SJSA1 (cell line): ENCODE results near the gene SCLT1. TPM values are rescaled to one million over a fixed set of nuclear protein-coding genes. Genes with fewer than 3 reads are reported as not detected.

Experiments used
- DNase-seq, 2 experiments: peaks; one replicate each; pipeline ENCODE4 v3.0.0-alpha.2; 2015 to 2020; ENCODE audit warnings: low spot score in 2 of 2, low read depth in 1 of 2
- H3K27ac ChIP-seq: fragments of 250-450 bp; sonication (Bioruptor Pico); 2 replicates; pipeline ENCODE4 v1.5.1; 2020; ENCODE audit warnings: mild to moderate bottlenecking, moderate library complexity
- H3K27me3 ChIP-seq: fragments of 250-450 bp; sonication (Bioruptor Pico); replicated peaks from 2 replicates; pipeline ENCODE4 v1.5.1; 2020; ENCODE audit warnings: mild to moderate bottlenecking, moderate library complexity
- H3K36me3 ChIP-seq: fragments of 250-450 bp; sonication (Bioruptor Pico); 2 replicates; pipeline ENCODE4 v1.5.1; 2020; ENCODE audit warnings: mild to moderate bottlenecking
- H3K4me1 ChIP-seq: fragments of 250-450 bp; sonication (Bioruptor Pico); replicated peaks from 2 replicates; pipeline ENCODE4 v1.6.1; 2021; ENCODE audit warnings: mild to moderate bottlenecking
- H3K4me3 ChIP-seq: fragments of 250-450 bp; sonication (Bioruptor Pico); 2 replicates; pipeline ENCODE4 v1.5.1; 2020; ENCODE audit warnings: mild to moderate bottlenecking
- H3K9me3 ChIP-seq: fragments of 250-450 bp; sonication (Bioruptor Pico); replicated peaks from 2 replicates; pipeline ENCODE4 v1.5.1; 2020; ENCODE audit warnings: mild to moderate bottlenecking
- total RNA-seq: library from RNA; depleted of rRNA; stranded (reverse); fragments of >200 nt; shearing (Covaris generic); gene quantifications from 2 replicates; pipeline ENCODE4 v1.2.3, GENCODE V29; 2014

SCLT1 gene
- total RNA-seq, 1 experiment from 2014 or later, result 33.7 TPM

- no peaks in the 10 kb centered on the region for H3K9me3 ChIP-seq
- H3K36me3 ChIP-seq, result peaks cover 90% of the 10 kb centered on the region
- no peak overlapping the region for H3K27ac ChIP-seq
- H3K4me3 ChIP-seq, result no peak overlapping the region
- no peak for DNase-seq
- no peaks in the 10 kb centered on the region for H3K27me3 ChIP-seq
- peaks cover 21% of the 10 kb centered on the region for H3K4me1 ChIP-seq
Measured at GRCh38 chr4:128868758-128869157, 224.6 kb downstream of the SCLT1 start.

GRCh38 chr4:128866691-128867090 lies 226.6 kb downstream of the SCLT1 start:
- DNase-seq, result no peak
- Histone ChIP-seq H3K4me1 (peaks cover 9% of the 10 kb centered on the region), H3K9me3 (no peaks in the 10 kb centered on the region), H3K27ac (no peak overlapping the region), H3K27me3 (no peaks in the 10 kb centered on the region), H3K4me3 (no peak overlapping the region), H3K36me3 (peaks cover 90% of the 10 kb centered on the region)

GRCh38 chr4:128866269-128866668 lies 227.1 kb downstream of the SCLT1 start:
- H3K36me3 ChIP-seq, result peaks cover 90% of the 10 kb centered on the region
- no peaks in the 10 kb centered on the region for H3K27me3 ChIP-seq
- H3K4me3 ChIP-seq, result no peak overlapping the region
- peaks cover 5% of the 10 kb centered on the region for H3K4me1 ChIP-seq
- H3K9me3 ChIP-seq, result no peaks in the 10 kb centered on the region
- no peak overlapping the region for H3K27ac ChIP-seq
- DNase-seq, result no peak

- no peak for DNase-seq
- no peaks in the 10 kb centered on the region for H3K4me1 ChIP-seq
Measured at GRCh38 chr4:128865132-128865531, 228.2 kb downstream of the SCLT1 start.

GRCh38 chr4:128863312-128864075 lies 229.8 kb downstream of the SCLT1 start:
- Histone ChIP-seq H3K27ac (no peak overlapping the region), H3K4me1 (no peaks in the 10 kb centered on the region), H3K36me3 (peaks cover 89% of the 10 kb centered on the region), H3K9me3 (no peaks in the 10 kb centered on the region), H3K4me3 (no peak overlapping the region), H3K27me3 (no peaks in the 10 kb centered on the region)
- DNase-seq, result peak; percentile 61 to 83

More at GRCh38 chr4:128865132-128865531, 228.2 kb downstream of the SCLT1 start:
- peaks cover 89% of the 10 kb centered on the region for H3K36me3 ChIP-seq
- H3K27me3 ChIP-seq, result no peaks in the 10 kb centered on the region
- H3K27ac ChIP-seq, result no peak overlapping the region
- no peaks in the 10 kb centered on the region for H3K9me3 ChIP-seq
- no peak overlapping the region for H3K4me3 ChIP-seq

GRCh38 chr4:128862608-128863311 lies 230.6 kb downstream of the SCLT1 start:
- DNase-seq, result no peak
- Histone ChIP-seq H3K27me3 (no peaks in the 10 kb centered on the region), H3K9me3 (no peaks in the 10 kb centered on the region), H3K27ac (no peak overlapping the region), H3K4me1 (no peaks in the 10 kb centered on the region), H3K4me3 (no peak overlapping the region), H3K36me3 (peaks cover 89% of the 10 kb centered on the region)

- no peak for DNase-seq
- Histone ChIP-seq H3K9me3 (no peaks in the 10 kb centered on the region), H3K4me3 (no peak overlapping the region), H3K27me3 (no peaks in the 10 kb centered on the region), H3K4me1 (no peaks in the 10 kb centered on the region), H3K27ac (no peak overlapping the region), H3K36me3 (peaks cover 89% of the 10 kb centered on the region)
Measured at GRCh38 chr4:128861856-128862518, 231.4 kb downstream of the SCLT1 start.

GRCh38 chr4:128859887-128860677 lies 233.3 kb downstream of the SCLT1 start:
- peaks cover 95% of the 10 kb centered on the region for H3K36me3 ChIP-seq
- no peak for DNase-seq
- H3K27me3 ChIP-seq, result no peaks in the 10 kb centered on the region
- H3K27ac ChIP-seq, result no peak overlapping the region
- H3K9me3 ChIP-seq, result no peaks in the 10 kb centered on the region
- no peak overlapping the region for H3K4me3 ChIP-seq
- no peaks in the 10 kb centered on the region for H3K4me1 ChIP-seq

- H3K4me1 ChIP-seq, result no peaks in the 10 kb centered on the region
- H3K27me3 ChIP-seq, result no peaks in the 10 kb centered on the region
- no peak overlapping the region for H3K4me3 ChIP-seq
- no peak for DNase-seq
- no peak overlapping the region for H3K27ac ChIP-seq
- no peaks in the 10 kb centered on the region for H3K9me3 ChIP-seq
- H3K36me3 ChIP-seq, result peaks cover 95% of the 10 kb centered on the region
Measured at GRCh38 chr4:128858879-128859671, 234.3 kb downstream of the SCLT1 start.

- no peak overlapping the region for H3K4me3 ChIP-seq
- H3K27ac ChIP-seq, result no peak overlapping the region
- DNase-seq, result no peak
Measured at GRCh38 chr4:128856246-128856645, 237.1 kb downstream of the SCLT1 start.

GRCh38 chr4:128855621-128856020 lies 237.7 kb downstream of the SCLT1 start:
- H3K36me3 ChIP-seq, result peaks cover 95% of the 10 kb centered on the region
- no peak overlapping the region for H3K27ac ChIP-seq
- no peaks in the 10 kb centered on the region for H3K27me3 ChIP-seq
- no peaks in the 10 kb centered on the region for H3K9me3 ChIP-seq
- no peak for DNase-seq
- no peaks in the 10 kb centered on the region for H3K4me1 ChIP-seq
- no peak overlapping the region for H3K4me3 ChIP-seq

More at GRCh38 chr4:128856246-128856645, 237.1 kb downstream of the SCLT1 start:
- Histone ChIP-seq H3K9me3 (no peaks in the 10 kb centered on the region), H3K36me3 (peaks cover 95% of the 10 kb centered on the region), H3K4me1 (no peaks in the 10 kb centered on the region), H3K27me3 (no peaks in the 10 kb centered on the region)

GRCh38 chr4:128854433-128854832 lies 238.9 kb downstream of the SCLT1 start:
- Histone ChIP-seq H3K4me1 (no peaks in the 10 kb centered on the region), H3K27ac (no peak overlapping the region), H3K9me3 (no peaks in the 10 kb centered on the region), H3K4me3 (no peak overlapping the region), H3K27me3 (no peaks in the 10 kb centered on the region), H3K36me3 (peaks cover 94% of the 10 kb centered on the region)
- no peak for DNase-seq

GRCh38 chr4:128853741-128854140 lies 239.6 kb downstream of the SCLT1 start:
- Histone ChIP-seq H3K9me3 (no peaks in the 10 kb centered on the region), H3K4me3 (no peak overlapping the region), H3K27me3 (no peaks in the 10 kb centered on the region), H3K27ac (no peak overlapping the region), H3K36me3 (peaks cover 94% of the 10 kb centered on the region), H3K4me1 (no peaks in the 10 kb centered on the region)
- no peak for DNase-seq
